HepG2 (cell line): ENCODE results near the gene ADPRM. TPM values are rescaled to one million over a fixed set of nuclear protein-coding genes. Genes with fewer than 3 reads are reported as not detected.

ENCODE experiments used
- ATAC-seq: fragments of 200-7000 bp; cut with Tn5 transposase; 3 replicates; pipeline ENCODE4 v1.9.1; 2020; ENCODE audit warnings: mild to moderate bottlenecking, moderate library complexity
- BruUV-seq: library from RNA; stranded (reverse); fragments of 400-500 nt; replicated peaks from 2 replicates; lab custom pipeline; 2021; lab: Mats Ljungman, UMichigan
- CTCF ChIA-PET: fragments of 300-600 bp; formaldehyde crosslinking; extraction: SDS; loops from one replicate; lab custom pipeline; 2021; ENCODE audit warnings: low total read pairs, inconsistent platforms, low intra/inter-chr PET ratio; lab: Yijun Ruan, JAX
- POLR2A ChIA-PET: fragments of 350-600 bp; sonication (Branson Sonifier 250); formaldehyde crosslinking; loops from one replicate; lab custom pipeline; 2020; ENCODE audit warnings: antibody characterized with exemption, inconsistent platforms; lab: Yijun Ruan, JAX
- DNase-seq: peaks from one replicate; pipeline ENCODE4 v3.0.0-alpha.2; 2015; ENCODE audit warnings: low spot score
- FAIRE-seq: peaks from 3 replicates; lab custom pipeline; 2011; peaks lifted over from hg19 to GRCh38; lab: Jason Lieb, UNC
- H2AFZ ChIP-seq: one replicate; pipeline ENCODE4 v1.6.1; 2011; ENCODE audit warnings: low read length, inconsistent platforms
- H3K27ac ChIP-seq: fragments of 300-600 bp; 3 replicates; pipeline ENCODE4 v1.8.0; 2011; ENCODE audit warnings: mixed run types, mild to moderate bottlenecking, mixed read lengths, low read length, inconsistent platforms; ENCODE audit not compliant: insufficient read depth; ENCODE audit errors: extremely low read length
- H3K27me3 ChIP-seq, 2 experiments: fragments of 200-600 bp in 1 of 2; 2 replicates in 1 of 2; 3 replicates in 1 of 2; pipeline versions ENCODE4 v1.6.0 to v1.8.0; 2011; ENCODE audit warnings: low read length in 2 of 2, mild to moderate bottlenecking in 2 of 2, moderate library complexity in 2 of 2, inconsistent platforms in 1 of 2; ENCODE audit not compliant: insufficient read depth in 2 of 2, control insufficient read depth in 1 of 2
- H3K36me3 ChIP-seq, 2 experiments: fragments of 200-600 bp in 1 of 2; replicated peaks in 1 of 2; 2 replicates in 1 of 2; 3 replicates in 1 of 2; pipeline versions ENCODE4 v1.5.1 to v1.8.0; 2011; ENCODE audit warnings: low read length in 2 of 2, inconsistent platforms in 1 of 2; ENCODE audit not compliant: insufficient read depth in 2 of 2, control insufficient read depth in 1 of 2
- H3K4me1 ChIP-seq: 2 replicates; pipeline ENCODE4 v1.5.1; 2012; ENCODE audit warnings: low read length, inconsistent platforms; ENCODE audit not compliant: insufficient read depth
- H3K4me2 ChIP-seq: 2 replicates; pipeline ENCODE4 v1.6.0; 2011; ENCODE audit warnings: low read depth, low read length, inconsistent platforms
- H3K4me3 ChIP-seq, 3 experiments: fragments of 200-600 bp in 1 of 3; sonication (generic), shearing (Covaris generic) in 1 of 3; replicated peaks in 1 of 3; 2 replicates each; pipeline ENCODE4 v1.5.1; 2011 to 2016; ENCODE audit warnings: low read length in 3 of 3, inconsistent platforms in 2 of 3, low read depth in 2 of 3, mild to moderate bottlenecking in 2 of 3, control low read depth in 1 of 3, mixed read lengths in 1 of 3; ENCODE audit not compliant: insufficient read depth in 1 of 3
- H3K79me2 ChIP-seq: one replicate; pipeline ENCODE4 v1.6.1; 2011; ENCODE audit warnings: low read length, inconsistent platforms; ENCODE audit not compliant: insufficient read depth
- H3K9ac ChIP-seq: 2 replicates; pipeline ENCODE4 v1.6.0; 2011; ENCODE audit warnings: mild to moderate bottlenecking, low read depth, low read length, inconsistent platforms; ENCODE audit not compliant: insufficient read depth
- H3K9me3 ChIP-seq: 2 replicates; pipeline ENCODE4 v1.5.1; 2012; ENCODE audit warnings: mild to moderate bottlenecking, low read length
- H4K20me1 ChIP-seq: 2 replicates; pipeline ENCODE4 v1.6.0; 2011; ENCODE audit warnings: inconsistent platforms, mild to moderate bottlenecking, low read length, moderate library complexity; ENCODE audit not compliant: insufficient read depth
- CHD4 ChIP-seq: fragments of 200-600 bp; sonication (generic); IDR thresholded peaks from 2 replicates; pipeline ENCODE4 v1.7.0; 2017; ENCODE audit warnings: mild to moderate bottlenecking, low read length, borderline replicate concordance
- EEA1 ChIP-seq: sonication (generic); formaldehyde crosslinking; IDR thresholded peaks from 2 replicates; pipeline ENCODE4 v1.5.1; 2020; ENCODE audit warnings: mild to moderate bottlenecking, missing genetic modification reagents, borderline replicate concordance
- HNRNPLL ChIP-seq: fragments of 200-400 bp; formaldehyde crosslinking; IDR thresholded peaks from 2 replicates; pipeline ENCODE4 v1.6.1; 2017; ENCODE audit warnings: mild to moderate bottlenecking, low read depth, low read length; ENCODE audit not compliant: poor library complexity, severe bottlenecking
- ZBTB49 ChIP-seq: sonication (generic); formaldehyde crosslinking; IDR thresholded peaks from 2 replicates; pipeline ENCODE4 v1.4.0; 2020; ENCODE audit warnings: missing genetic modification reagents, borderline replicate concordance
- ZNF234 ChIP-seq: sonication (generic); formaldehyde crosslinking; conservative IDR thresholded peaks from 2 replicates; pipeline ENCODE4 v1.5.1; 2020; ENCODE audit warnings: mild to moderate bottlenecking, missing genetic modification reagents
- ZNF615 ChIP-seq: sonication (generic); formaldehyde crosslinking; IDR thresholded peaks from 2 replicates; pipeline ENCODE4 v1.5.0; 2020; ENCODE audit warnings: mild to moderate bottlenecking, missing genetic modification reagents, borderline replicate concordance
- ZNF713 ChIP-seq: sonication (generic); formaldehyde crosslinking; IDR thresholded peaks from 2 replicates; pipeline ENCODE4 v1.4.0; 2020; ENCODE audit warnings: mild to moderate bottlenecking, missing genetic modification reagents
- ZNF749 ChIP-seq: sonication (generic); formaldehyde crosslinking; IDR thresholded peaks from 2 replicates; pipeline ENCODE4 v1.8.0; 2022; ENCODE audit warnings: mild to moderate bottlenecking, missing genetic modification reagents, moderate library complexity, borderline replicate concordance
- ZNF790 ChIP-seq: sonication (generic); formaldehyde crosslinking; IDR thresholded peaks from 2 replicates; pipeline ENCODE4 v1.8.0; 2022; ENCODE audit warnings: missing genetic modification reagents, mild to moderate bottlenecking, borderline replicate concordance
- WGBS: methylation state at CpG from one replicate; pipeline ENCODE4 v1.1.6; 2017; ENCODE audit warnings: low lambda C conversion rate; 5-methylcytosine and 5-hydroxymethylcytosine counted together
- in situ Hi-C: cut with HindIII; loops from 2 replicates; pipeline ENCODE4 v1.10.0; 2017; ENCODE audit warnings: low pct_unique_long_range_greater_than_20kb; ENCODE audit not compliant: extremely low pct_ligation_motif_present
- intact Hi-C: fragments of 100-400 bp; cut with micrococcal nuclease; formaldehyde crosslinking; loops from one replicate; pipeline ENCODE4 v1.10.0; 2022; ENCODE audit not compliant: unreplicated experiment
- polyA plus RNA-seq, 8 experiments: library from polyadenylated mRNA; depleted of rRNA in 3 of 8; stranded (reverse) in 7 of 8; unstranded in 1 of 8; fragments of >200 nt; fragmentation: Illumina TruSeq in 4 of 8; extraction: Trizol in 4 of 8; gene quantifications; 2 replicates each; pipeline versions ENCODE4 v1.2.1 to v1.2.3, GENCODE V29; 2011 to 2016; ENCODE audit warnings: low read depth in 4 of 8, missing spikeins in 1 of 8, mixed read lengths in 1 of 8; ENCODE audit not compliant: insufficient read depth in 1 of 8
- total RNA-seq, 5 experiments: library from RNA; depleted of rRNA; stranded (reverse); fragments of >200 nt; fragmentation: Illumina TruSeq; extraction: Trizol; gene quantifications; 2 replicates each; pipeline ENCODE4 v1.2.3, GENCODE V29; 2016; ENCODE audit warnings: low read depth in 1 of 5
- TF ChIP-seq, protein P1 (sequence below): sonication (generic); formaldehyde crosslinking; IDR thresholded peaks from 2 replicates; pipeline ENCODE4 v1.4.0; 2020; ENCODE audit warnings: low read depth, missing genetic modification reagents
- TF ChIP-seq, protein P2 (sequence below): fragments of 450-650 bp; IDR thresholded peaks from 2 replicates; pipeline ENCODE4 v1.6.1; 2017; ENCODE audit warnings: mild to moderate bottlenecking

The ADPRM gene
- total and polyA plus RNA-seq, 2 of the 13 experiments (the other 11 are each of a cell fraction or from before 2014, with no cell fraction given): 5.6 to 10.8 TPM

DNA sequence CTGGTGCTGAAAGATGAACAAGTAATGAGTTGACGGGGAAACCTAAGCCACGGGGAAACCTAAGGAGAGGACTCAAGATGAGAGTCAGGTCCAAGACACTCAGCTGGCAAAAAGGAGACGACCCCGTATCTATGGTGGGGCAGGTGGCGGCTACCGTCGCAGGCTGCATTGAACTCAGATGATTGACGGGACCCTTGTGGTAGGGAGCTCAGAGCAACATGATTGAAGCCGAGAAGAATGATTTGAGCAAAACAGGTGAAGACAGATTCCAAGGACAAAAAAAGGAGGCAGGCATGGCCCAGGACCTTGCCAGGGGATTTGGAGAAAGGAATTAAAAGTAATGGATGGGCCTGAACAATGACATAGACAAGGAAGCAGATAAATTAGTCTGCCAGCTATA lies 32.8 kb upstream of the ADPRM start:
- Histone ChIP-seq H3K27ac (no peak overlapping the region), H2AFZ (no peak overlapping the region), H3K4me3 (no peak overlapping the region), H3K36me3 (no peaks in the 10 kb centered on the region; a peak in 2 of 5 replicates), H3K4me2 (no peak overlapping the region), H3K9me3 (no peaks in the 10 kb centered on the region), H3K9ac (no peak overlapping the region), H3K4me1 (no peaks in the 10 kb centered on the region)
- DNase-seq (no peak), ATAC-seq (no peak), FAIRE-seq (no peak)
- no TSS peak for BruUV-seq
- intact Hi-C loops: no loop called here
- ChIA-PET CTCF (no interaction called here), POLR2A (no interaction called here)
- in situ Hi-C loops: no loop called here
- TF ChIP-seq, protein P1, sequence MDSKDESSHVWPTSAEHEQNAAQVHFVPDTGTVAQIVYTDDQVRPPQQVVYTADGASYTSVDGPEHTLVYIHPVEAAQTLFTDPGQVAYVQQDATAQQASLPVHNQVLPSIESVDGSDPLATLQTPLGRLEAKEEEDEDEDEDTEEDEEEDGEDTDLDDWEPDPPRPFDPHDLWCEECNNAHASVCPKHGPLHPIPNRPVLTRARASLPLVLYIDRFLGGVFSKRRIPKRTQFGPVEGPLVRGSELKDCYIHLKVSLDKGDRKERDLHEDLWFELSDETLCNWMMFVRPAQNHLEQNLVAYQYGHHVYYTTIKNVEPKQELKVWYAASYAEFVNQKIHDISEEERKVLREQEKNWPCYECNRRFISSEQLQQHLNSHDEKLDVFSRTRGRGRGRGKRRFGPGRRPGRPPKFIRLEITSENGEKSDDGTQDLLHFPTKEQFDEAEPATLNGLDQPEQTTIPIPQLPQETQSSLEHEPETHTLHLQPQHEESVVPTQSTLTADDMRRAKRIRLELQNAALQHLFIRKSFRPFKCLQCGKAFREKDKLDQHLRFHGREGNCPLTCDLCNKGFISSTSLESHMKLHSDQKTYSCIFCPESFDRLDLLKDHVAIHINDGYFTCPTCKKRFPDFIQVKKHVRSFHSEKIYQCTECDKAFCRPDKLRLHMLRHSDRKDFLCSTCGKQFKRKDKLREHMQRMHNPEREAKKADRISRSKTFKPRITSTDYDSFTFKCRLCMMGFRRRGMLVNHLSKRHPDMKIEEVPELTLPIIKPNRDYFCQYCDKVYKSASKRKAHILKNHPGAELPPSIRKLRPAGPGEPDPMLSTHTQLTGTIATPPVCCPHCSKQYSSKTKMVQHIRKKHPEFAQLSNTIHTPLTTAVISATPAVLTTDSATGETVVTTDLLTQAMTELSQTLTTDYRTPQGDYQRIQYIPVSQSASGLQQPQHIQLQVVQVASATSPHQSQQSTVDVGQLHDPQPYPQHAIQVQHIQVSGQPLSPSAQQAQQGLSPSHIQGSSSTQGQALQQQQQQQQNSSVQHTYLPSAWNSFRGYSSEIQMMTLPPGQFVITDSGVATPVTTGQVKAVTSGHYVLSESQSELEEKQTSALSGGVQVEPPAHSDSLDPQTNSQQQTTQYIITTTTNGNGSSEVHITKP: no peak
- TF ChIP-seq EEA1 (CRISPR knock-in tag): no peak
- TF ChIP-seq CHD4: no peak
- no peak for TF ChIP-seq ZNF713 (CRISPR knock-in tag)
- no peak for TF ChIP-seq ZNF790 (CRISPR knock-in tag)
- TF ChIP-seq ZNF615: no peak
- TF ChIP-seq ZBTB49: no peak
- TF ChIP-seq ZNF749 (CRISPR knock-in tag): no peak
- no peak for TF ChIP-seq HNRNPLL
- TF ChIP-seq, protein P2, sequence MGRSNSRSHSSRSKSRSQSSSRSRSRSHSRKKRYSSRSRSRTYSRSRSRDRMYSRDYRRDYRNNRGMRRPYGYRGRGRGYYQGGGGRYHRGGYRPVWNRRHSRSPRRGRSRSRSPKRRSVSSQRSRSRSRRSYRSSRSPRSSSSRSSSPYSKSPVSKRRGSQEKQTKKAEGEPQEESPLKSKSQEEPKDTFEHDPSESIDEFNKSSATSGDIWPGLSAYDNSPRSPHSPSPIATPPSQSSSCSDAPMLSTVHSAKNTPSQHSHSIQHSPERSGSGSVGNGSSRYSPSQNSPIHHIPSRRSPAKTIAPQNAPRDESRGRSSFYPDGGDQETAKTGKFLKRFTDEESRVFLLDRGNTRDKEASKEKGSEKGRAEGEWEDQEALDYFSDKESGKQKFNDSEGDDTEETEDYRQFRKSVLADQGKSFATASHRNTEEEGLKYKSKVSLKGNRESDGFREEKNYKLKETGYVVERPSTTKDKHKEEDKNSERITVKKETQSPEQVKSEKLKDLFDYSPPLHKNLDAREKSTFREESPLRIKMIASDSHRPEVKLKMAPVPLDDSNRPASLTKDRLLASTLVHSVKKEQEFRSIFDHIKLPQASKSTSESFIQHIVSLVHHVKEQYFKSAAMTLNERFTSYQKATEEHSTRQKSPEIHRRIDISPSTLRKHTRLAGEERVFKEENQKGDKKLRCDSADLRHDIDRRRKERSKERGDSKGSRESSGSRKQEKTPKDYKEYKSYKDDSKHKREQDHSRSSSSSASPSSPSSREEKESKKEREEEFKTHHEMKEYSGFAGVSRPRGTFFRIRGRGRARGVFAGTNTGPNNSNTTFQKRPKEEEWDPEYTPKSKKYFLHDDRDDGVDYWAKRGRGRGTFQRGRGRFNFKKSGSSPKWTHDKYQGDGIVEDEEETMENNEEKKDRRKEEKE: no peak
- no peak for TF ChIP-seq ZNF234 (CRISPR knock-in tag)
- TF ChIP-seq, all 625 proteins: peak for 0
- Histone ChIP-seq H3K79me2 (no peaks in the 10 kb centered on the region), H4K20me1 (no peaks in the 10 kb centered on the region), H3K27me3 (no peaks in the 10 kb centered on the region)
- 97% methylated on average over 9 of the region's 9 CpGs for WGBS
